GM18867 (cell line): ENCODE data around the gene ZSWIM4.
A peak's percentile ranks its signal among the peaks of the same experiment; 100 is the strongest.

Experiments
- ATAC-seq: cut with Tn5 transposase; IDR thresholded peaks from one replicate; pipeline ENCODE4 v1.9.1; 2021; ENCODE audit warnings: mild to moderate bottlenecking, moderate library complexity; ENCODE audit not compliant: unreplicated experiment

The ZSWIM4 gene

GRCh38 chr19:13831537-13832467 is 36.6 kb downstream of the ZSWIM4 start:
- ATAC-seq, result no peak

GRCh38 chr19:13833330-13834243 is 38.3 kb downstream of the ZSWIM4 start:
- ATAC-seq, result peak; percentile 84

GRCh38 chr19:13834244-13835069 is 39.2 kb downstream of the ZSWIM4 start:
- no peak for ATAC-seq

GRCh38 chr19:13835791-13836723 is 40.8 kb downstream of the ZSWIM4 start:
- ATAC-seq, result no peak

- no peak for ATAC-seq
Measured at GRCh38 chr19:13838435-13839129, 43.3 kb downstream of the ZSWIM4 start.

- no peak for ATAC-seq
Measured at GRCh38 chr19:13839130-13839937, 44.1 kb downstream of the ZSWIM4 start.

GRCh38 chr19:13839938-13840304 is 44.7 kb downstream of the ZSWIM4 start:
- no peak for ATAC-seq

- no peak for ATAC-seq
Measured at GRCh38 chr19:13840305-13841085, 45.3 kb downstream of the ZSWIM4 start.

- no peak for ATAC-seq
Measured at GRCh38 chr19:13841086-13841961, 46.1 kb downstream of the ZSWIM4 start.

- ATAC-seq, result no peak
Measured at GRCh38 chr19:13841962-13842290, 46.7 kb downstream of the ZSWIM4 start.

- ATAC-seq, result no peak
Measured at GRCh38 chr19:13842291-13843103, 47.3 kb downstream of the ZSWIM4 start.

GRCh38 chr19:13843104-13843921 is 48.1 kb downstream of the ZSWIM4 start:
- no peak for ATAC-seq

- no peak for ATAC-seq
Measured at GRCh38 chr19:13844130-13844631, 48.9 kb downstream of the ZSWIM4 start.

- peak; percentile 53 for ATAC-seq
Measured at GRCh38 chr19:13846557-13847406, 51.5 kb downstream of the ZSWIM4 start.
